CD4-positive, alpha-beta T cell treated with Interleukin-4 for 1 hour (primary cell): Measurements from ENCODE around the gene MS4A13.
"Not testable (repeated sequence)": the region's sequence is repeated elsewhere in the genome, so short reads cannot be mapped to it uniquely, and the experiment has no call there.

Source experiments
- DNase-seq, 2 donors: peaks; one replicate each; pipeline ENCODE4 v3.0.0-alpha.2; 2020 to 2022

The MS4A13 gene

DNA sequence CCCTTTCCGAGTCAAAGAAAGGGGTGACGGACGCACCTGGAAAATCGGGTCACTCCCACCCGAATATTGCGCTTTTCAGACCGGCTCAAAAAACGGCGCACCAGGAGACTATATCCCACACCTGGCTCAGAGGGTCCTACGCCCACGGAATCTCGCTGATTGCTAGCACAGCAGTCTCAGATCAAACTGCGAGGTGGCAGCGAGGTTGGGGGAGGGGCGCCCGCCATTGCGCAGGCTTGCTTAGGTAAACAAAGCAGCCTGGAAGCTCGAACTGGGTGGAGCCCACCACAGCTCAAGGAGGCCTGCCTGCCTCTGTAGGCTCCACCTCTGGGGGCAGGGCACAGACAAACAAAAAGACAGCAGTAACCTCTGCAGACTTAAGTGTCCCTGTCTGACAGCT is 17.2 kb downstream of the MS4A13 start:
- not testable (repeated sequence) for DNase-seq

DNA sequence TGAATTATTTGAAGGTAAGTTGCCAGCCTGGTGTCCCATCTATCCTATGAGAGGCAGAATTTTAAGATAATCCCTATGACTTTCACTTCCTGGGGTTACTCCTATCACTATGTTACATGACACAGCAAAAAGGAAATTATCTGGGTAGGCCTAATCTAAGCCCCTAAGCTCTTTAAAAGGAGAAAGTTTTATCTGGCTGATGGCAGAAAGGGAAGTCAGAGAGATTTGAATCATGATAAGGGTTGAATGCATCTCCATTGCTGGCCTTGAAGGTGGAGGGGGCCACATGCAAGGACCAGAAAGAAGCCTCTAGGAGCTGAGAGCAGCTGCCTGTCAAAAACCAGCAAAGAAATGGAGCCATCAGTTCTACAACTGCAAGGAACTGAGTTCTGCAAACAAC is 23.4 kb downstream of the MS4A13 start:
- DNase-seq, result not testable (repeated sequence)

DNA sequence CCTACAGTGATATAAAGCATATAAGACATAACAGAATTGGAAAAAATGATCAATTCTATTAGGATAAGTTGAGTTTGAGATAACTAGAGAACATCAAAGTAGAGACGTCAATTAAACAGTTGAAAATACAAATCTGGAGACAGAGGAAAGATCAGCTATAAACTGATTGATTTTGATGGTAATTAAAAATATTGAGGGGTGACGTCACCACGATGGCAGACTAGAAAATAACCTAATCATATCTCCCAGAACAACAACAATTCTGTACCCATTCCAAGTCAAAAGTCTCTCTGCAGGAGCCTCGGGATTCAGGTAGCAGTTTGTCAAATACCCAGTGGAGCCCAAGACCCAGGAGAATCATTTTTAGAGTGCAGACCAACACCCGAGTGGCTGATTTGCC is 28.9 kb downstream of the MS4A13 start:
- no peak for DNase-seq

DNA sequence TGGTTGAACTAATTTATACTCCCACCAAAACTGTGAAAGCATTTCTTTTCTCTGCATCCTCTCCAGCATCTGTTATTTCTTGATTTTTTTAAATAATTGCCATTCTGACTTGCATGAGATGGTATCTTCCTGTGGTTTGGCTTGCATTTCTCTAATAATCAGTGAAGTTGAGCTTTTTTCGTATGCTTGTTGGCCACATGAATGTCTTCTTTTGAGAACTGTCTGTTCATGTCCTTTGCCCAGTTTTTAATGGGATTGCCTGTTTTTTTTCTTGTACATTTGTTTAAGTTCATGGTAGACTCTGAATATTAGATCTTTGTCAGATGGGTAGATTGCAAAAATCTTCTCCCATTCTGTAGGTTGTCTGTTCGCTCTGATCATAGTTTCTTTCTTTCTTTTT is 46.1 kb downstream of the MS4A13 start:
- no peak for DNase-seq

DNA sequence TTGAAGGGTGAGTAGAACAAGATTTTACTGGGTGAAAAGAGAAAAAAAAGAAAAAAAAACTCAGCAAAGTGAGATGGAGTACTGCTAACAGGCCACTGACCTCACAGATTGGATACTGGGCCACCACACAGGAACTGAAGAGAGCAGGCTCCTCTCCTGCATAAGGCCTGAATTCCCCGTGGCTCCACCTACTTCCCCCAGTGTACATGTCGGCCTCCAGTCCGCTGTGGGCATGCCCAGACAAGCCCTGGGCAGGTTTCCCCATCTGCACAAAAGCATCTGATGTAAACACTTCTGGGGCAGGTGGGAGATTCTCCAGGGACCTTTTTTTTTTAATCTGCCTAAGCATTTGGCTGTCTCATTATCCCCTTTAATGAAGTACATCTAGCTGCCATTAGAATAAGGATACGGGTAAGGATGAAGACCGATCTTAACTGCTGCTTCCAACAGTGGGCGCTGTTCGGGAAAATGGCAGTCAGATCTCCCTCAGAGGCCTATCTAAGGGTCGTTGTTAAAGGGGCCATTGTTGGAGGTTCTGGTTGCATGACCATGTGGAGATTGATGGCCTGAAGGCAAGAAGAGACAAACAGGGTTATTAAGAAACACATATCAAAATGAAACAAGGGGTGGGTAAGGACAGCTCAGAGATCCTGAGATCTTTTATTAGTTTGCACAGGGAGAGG is 48.5 kb downstream of the MS4A13 start:
- no peak for DNase-seq

DNA sequence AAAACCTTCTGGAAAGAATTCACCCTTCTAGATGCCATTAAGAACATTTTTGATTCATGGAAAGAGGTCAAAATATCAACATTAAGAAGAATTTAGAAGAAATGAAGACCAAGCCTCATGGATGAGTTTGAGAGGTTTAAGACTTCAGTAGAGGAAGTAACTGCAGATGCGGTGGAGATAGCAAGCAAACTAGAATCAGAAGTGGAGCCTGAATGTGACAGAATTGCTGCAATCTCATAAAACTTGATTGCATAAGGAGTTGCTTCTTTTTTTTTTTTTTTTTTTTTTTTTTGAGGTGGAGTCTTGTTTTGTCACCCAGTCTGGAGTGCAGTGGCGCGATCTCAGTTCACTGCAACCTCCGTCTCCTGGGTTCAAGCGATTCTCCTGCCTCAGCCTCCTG is 51.6 kb downstream of the MS4A13 start:
- DNase-seq, result no peak

DNA sequence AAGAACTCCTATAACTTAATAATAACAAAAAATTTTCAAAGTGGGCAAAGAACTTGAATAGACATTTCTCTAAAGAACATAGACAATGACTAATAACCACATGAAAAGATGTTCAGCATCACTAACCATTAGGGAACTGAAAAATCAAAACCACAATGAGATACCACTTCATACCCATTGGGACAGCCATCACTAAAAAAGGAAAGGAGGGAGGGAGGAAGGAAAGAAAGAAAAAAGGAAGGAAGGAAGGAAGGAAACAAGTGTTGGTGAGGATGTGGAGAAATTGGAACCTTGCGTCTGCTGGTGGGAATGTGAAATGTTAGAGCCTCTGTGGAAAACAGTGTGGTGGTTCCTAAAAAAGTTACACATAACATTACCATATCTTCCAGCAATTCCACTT is 55.8 kb downstream of the MS4A13 start:
- DNase-seq, result no peak

DNA sequence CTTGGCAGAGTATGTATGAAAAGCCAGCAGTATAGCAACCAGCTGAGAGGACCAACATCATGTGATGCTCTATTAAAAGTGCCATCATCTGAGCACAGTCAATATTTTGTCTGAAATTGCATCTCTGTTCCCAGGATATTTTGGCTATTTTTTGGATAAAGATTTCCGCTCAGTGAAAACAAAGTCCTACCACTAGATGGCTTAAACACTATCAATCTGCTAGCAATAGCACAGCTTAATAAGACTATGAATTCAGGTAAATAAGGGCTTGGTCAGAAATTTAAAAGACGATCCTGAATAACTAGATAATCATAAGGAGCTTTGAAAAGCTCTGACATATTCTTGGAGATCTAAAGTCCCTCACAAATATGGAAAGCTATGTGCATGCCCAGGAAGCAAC is 74.4 kb downstream of the MS4A13 start:
- DNase-seq, result no peak
